H1 (cell line): ENCODE measurements around the gene TBC1D32. TPM values are rescaled to one million over a fixed set of nuclear protein-coding genes. Genes with fewer than 3 reads are reported as not detected.

Experiments used
- CTCF ChIP-seq, 3 experiments: IDR thresholded peaks; 1 replicate in 2 of 3; 2 replicates in 1 of 3; pipeline versions ENCODE4 v1.5.1 to v1.6.1; 2011; ENCODE audit warnings: low read length in 3 of 3, mild to moderate bottlenecking in 3 of 3, inconsistent platforms in 2 of 3, low read depth in 1 of 3, moderate library complexity in 1 of 3; ENCODE audit not compliant: insufficient read depth in 1 of 3; ENCODE audit errors: control extremely low read depth in 1 of 3
- FOSL1 ChIP-seq: IDR thresholded peaks from 2 replicates; pipeline ENCODE4 v1.6.1; 2011; ENCODE audit warnings: mild to moderate bottlenecking, low read depth, low read length, moderate library complexity; ENCODE audit not compliant: insufficient read depth
- SUZ12 ChIP-seq: fragments of 200-600 bp; sonication (generic); IDR thresholded peaks from 2 replicates; pipeline ENCODE4 v1.6.1; 2012; ENCODE audit warnings: mild to moderate bottlenecking, inconsistent platforms, low read length, moderate library complexity, mixed read lengths
- polyA plus RNA-seq, 7 experiments: library from polyadenylated mRNA; depleted of rRNA in 3 of 7; stranded (reverse) in 5 of 7; unstranded in 2 of 7; fragments of >200 nt in 5 of 7; fragments of 200-250 nt in 2 of 7; gene quantifications; 1 replicate in 5 of 7; 2 replicates in 1 of 7; 4 replicates in 1 of 7; pipeline versions ENCODE4 v1.2.1 to v1.2.3, GENCODE V29; 2011 to 2013; ENCODE audit warnings: missing spikeins in 2 of 7, mixed read lengths in 2 of 7
- total RNA-seq: library from RNA; stranded (reverse); fragmentation: NEBNext Ultra II Directional; extraction: Animal tissue kit (Norgen Biotek cat#: 25700); gene quantifications from 2 replicates; pipeline ENCODE4 v1.2.1, GENCODE V29; 2021

The TBC1D32 gene
- total and polyA plus RNA-seq, 2 of the 8 experiments (the other 6 are each of a cell fraction or from before 2014, with no cell fraction given), result 5.3 to 7.1 TPM

GRCh38 chr6:121190122-121190521 is 144.2 kb downstream of the TBC1D32 start (continued):
- no peak for TF ChIP-seq CTCF (IDR thresholded peaks at IDR 0.05; ENCODE audit: control extremely low read depth in 1 of 3, insufficient read depth in 1 of 3, low read depth in 1 of 3, low read length in 3 of 3)
- no peak for TF ChIP-seq FOSL1
- TF ChIP-seq SUZ12, result no peak
- TF ChIP-seq, all 59 proteins: peak for 0
